GM12874 (cell line): ENCODE results near the gene PCGF2.

Source experiments
- CTCF ChIP-seq: IDR thresholded peaks from 2 replicates; pipeline ENCODE4 v1.5.1; 2011; ENCODE audit warnings: low read depth, mild to moderate bottlenecking, control low read depth, low read length, moderate library complexity; ENCODE audit not compliant: insufficient read depth

The PCGF2 gene

GRCh38 chr17:38748149-38748891 lies at the start of gene PCGF2:
Gene PCGF2 (minus strand): TSS chr17:38748336. CDS start chr17:38740402, 7,934 bp downstream.
- no peak for TF ChIP-seq CTCF

- no peak for TF ChIP-seq CTCF
Observed at GRCh38 chr17:38797828-38798227, 49.7 kb upstream of the PCGF2 start.

- TF ChIP-seq CTCF: no peak
Observed at GRCh38 chr17:38797158-38797490, 49.0 kb upstream of the PCGF2 start.

- no peak for TF ChIP-seq CTCF
Observed at GRCh38 chr17:38796451-38797157, 48.5 kb upstream of the PCGF2 start.

- TF ChIP-seq CTCF: no peak
Observed at GRCh38 chr17:38794221-38794620, 46.1 kb upstream of the PCGF2 start.

GRCh38 chr17:38791162-38791561 lies 43.0 kb upstream of the PCGF2 start:
- no peak for TF ChIP-seq CTCF

GRCh38 chr17:38789185-38789584 lies 41.0 kb upstream of the PCGF2 start:
- TF ChIP-seq CTCF: no peak
